Measurements from ENCODE around the gene MGST2. TPM values are rescaled to one million over a fixed set of nuclear protein-coding genes. Genes with fewer than 3 reads are reported as not detected.

MGST2 gene
- total RNA-seq, 4 donors from 2014 or later, result 22.4 to 73.7 (median 40.2) TPM

GRCh38 chr4:139672732-139673131 is 7.1 kb downstream of the MGST2 start:
- TF ChIP-seq CTCF (IDR thresholded peaks at IDR 0.05; ENCODE audit: low read depth), result no peak

- no peak for TF ChIP-seq CTCF (IDR thresholded peaks at IDR 0.05; ENCODE audit: low read depth)
These were observed 9.4 kb downstream of the MGST2 start for GRCh38 chr4:139674875-139675550.

GRCh38 chr4:139675651-139676050 is 10.0 kb downstream of the MGST2 start:
- no peak for TF ChIP-seq CTCF (IDR thresholded peaks at IDR 0.05; ENCODE audit: low read depth)

- TF ChIP-seq CTCF (IDR thresholded peaks at IDR 0.05; ENCODE audit: low read depth), result no peak
These were observed 10.7 kb downstream of the MGST2 start for GRCh38 chr4:139676365-139676764.

- no peak for TF ChIP-seq CTCF (IDR thresholded peaks at IDR 0.05; ENCODE audit: low read depth)
These were observed 11.4 kb downstream of the MGST2 start for GRCh38 chr4:139676913-139677585.

DNA sequence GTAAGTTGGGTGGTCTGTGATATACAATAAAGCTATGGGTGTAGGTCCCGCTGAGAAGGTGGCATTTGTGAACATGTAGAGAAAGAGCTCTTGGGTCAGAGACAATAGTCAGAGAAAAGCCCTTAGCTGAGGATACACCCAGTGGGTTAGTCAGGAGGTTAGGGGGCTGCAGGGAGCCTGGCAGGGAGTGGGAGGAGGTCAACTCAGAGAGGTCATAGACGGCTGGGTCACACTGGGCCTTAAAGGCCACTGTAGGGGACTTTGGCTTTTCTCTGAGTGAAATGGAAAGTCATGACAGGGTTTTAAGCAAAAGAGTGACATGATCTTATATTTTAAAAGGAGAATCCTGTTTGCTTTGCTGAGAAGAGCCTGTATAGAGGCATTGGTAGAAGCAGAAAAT is 16.7 kb downstream of the MGST2 start:
- TF ChIP-seq CTCF (IDR thresholded peaks at IDR 0.05; ENCODE audit: low read depth), result no peak

GRCh38 chr4:139682741-139683151 is 17.1 kb downstream of the MGST2 start:
- TF ChIP-seq CTCF (IDR thresholded peaks at IDR 0.05; ENCODE audit: low read depth), result no peak

All from subcutaneous adipose tissue (tissue), 4 donors.